Bronchial epithelial cell (primary cell): ENCODE data around the gene ZNF219. TPM values are rescaled to one million over a fixed set of nuclear protein-coding genes. Genes with fewer than 3 reads are reported as not detected.

Experiments
- DNase-seq: peaks from one replicate; pipeline ENCODE4 v3.0.0-alpha.2; 2010; ENCODE audit warnings: low read depth
- FAIRE-seq: peaks from 2 replicates; lab custom pipeline; 2011; peaks lifted over from hg19 to GRCh38; lab: Jason Lieb, UNC
- H3K27me3 ChIP-seq: 2 replicates; pipeline ENCODE4 v1.5.1; 2011; ENCODE audit warnings: low read length; ENCODE audit not compliant: control insufficient read depth, insufficient read depth
- H3K36me3 ChIP-seq: 2 replicates; pipeline ENCODE4 v1.5.1; 2011; ENCODE audit warnings: low read length; ENCODE audit not compliant: control insufficient read depth, insufficient read depth
- H3K4me3 ChIP-seq: 2 replicates; pipeline ENCODE4 v1.5.1; 2011; ENCODE audit warnings: mild to moderate bottlenecking, low read depth, low read length, control low read depth
- total RNA-seq: library from RNA; depleted of rRNA; stranded (reverse); fragments of >200 nt; gene quantifications from 2 replicates; pipeline ENCODE4 v1.2.1, GENCODE V29; 2014
- TF ChIP-seq, protein P1 (sequence below): IDR thresholded peaks from 2 replicates; pipeline ENCODE4 v1.5.1; 2011; ENCODE audit warnings: mild to moderate bottlenecking, moderate library complexity, low read length, control low read depth, inconsistent platforms; ENCODE audit not compliant: insufficient read depth, severe bottlenecking

The ZNF219 gene
- total RNA-seq, 1 donor from 2014 or later = 8.2 TPM

GRCh38 chr14:21084998-21085853 lies 13.2 kb downstream of the ZNF219 start:
- H3K27me3 ChIP-seq = no peaks in the 10 kb centered on the region
- FAIRE-seq (peak; percentile 58), DNase-seq (peak; percentile 74)
- no peak overlapping the region for H3K4me3 ChIP-seq
- TF ChIP-seq, protein P1, sequence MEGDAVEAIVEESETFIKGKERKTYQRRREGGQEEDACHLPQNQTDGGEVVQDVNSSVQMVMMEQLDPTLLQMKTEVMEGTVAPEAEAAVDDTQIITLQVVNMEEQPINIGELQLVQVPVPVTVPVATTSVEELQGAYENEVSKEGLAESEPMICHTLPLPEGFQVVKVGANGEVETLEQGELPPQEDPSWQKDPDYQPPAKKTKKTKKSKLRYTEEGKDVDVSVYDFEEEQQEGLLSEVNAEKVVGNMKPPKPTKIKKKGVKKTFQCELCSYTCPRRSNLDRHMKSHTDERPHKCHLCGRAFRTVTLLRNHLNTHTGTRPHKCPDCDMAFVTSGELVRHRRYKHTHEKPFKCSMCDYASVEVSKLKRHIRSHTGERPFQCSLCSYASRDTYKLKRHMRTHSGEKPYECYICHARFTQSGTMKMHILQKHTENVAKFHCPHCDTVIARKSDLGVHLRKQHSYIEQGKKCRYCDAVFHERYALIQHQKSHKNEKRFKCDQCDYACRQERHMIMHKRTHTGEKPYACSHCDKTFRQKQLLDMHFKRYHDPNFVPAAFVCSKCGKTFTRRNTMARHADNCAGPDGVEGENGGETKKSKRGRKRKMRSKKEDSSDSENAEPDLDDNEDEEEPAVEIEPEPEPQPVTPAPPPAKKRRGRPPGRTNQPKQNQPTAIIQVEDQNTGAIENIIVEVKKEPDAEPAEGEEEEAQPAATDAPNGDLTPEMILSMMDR = no peak
- H3K36me3 ChIP-seq = peaks cover 2% of the 10 kb centered on the region

- TF ChIP-seq, protein P1 = no peak
- H3K27me3 ChIP-seq = no peaks in the 10 kb centered on the region
- no peak for FAIRE-seq
- H3K4me3 ChIP-seq = no peak overlapping the region
- no peak for DNase-seq
- H3K36me3 ChIP-seq = peaks cover 1% of the 10 kb centered on the region
These were observed 14.1 kb downstream of the ZNF219 start for GRCh38 chr14:21084396-21084795.

- Histone ChIP-seq H3K27me3 (no peaks in the 10 kb centered on the region), H3K4me3 (no peak overlapping the region), H3K36me3 (peaks cover 1% of the 10 kb centered on the region)
- DNase-seq (no peak), FAIRE-seq (no peak)
- TF ChIP-seq, protein P1 = no peak
These were observed 14.7 kb downstream of the ZNF219 start for GRCh38 chr14:21083565-21084325.

DNA sequence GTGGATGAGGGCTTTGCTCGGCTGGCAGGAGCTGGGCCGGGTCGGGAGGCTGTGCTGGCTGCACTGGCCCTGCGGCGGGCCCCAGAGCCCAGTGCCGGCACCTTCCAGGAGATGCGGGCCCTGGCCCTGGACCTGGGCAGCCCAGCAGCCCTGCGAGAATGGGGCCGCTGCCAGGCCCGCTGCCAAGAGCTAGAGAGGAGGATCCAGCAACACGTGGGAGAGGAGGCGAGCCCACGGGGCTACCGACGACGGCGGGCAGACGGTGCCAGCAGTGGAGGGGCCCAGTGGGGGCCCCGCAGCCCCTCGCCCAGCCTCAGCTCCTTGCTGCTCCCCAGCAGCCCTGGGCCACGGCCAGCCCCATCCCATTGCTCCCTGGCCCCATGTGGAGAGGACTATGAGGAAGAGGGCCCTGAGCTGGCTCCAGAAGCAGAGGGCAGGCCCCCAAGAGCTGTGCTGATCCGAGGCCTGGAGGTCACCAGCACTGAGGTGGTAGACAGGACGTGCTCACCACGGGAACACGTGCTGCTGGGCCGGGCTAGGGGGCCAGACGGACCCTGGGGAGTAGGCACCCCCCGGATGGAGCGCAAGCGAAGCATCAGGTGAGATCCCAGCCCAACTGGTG lies 16.8 kb downstream of the ZNF219 start:
- Histone ChIP-seq H3K27me3 (no peaks in the 10 kb centered on the region), H3K4me3 (no peak overlapping the region), H3K36me3 (peaks cover 1% of the 10 kb centered on the region)
- TF ChIP-seq, protein P1 = no peak
- FAIRE-seq = no peak
- DNase-seq = no peak

GRCh38 chr14:21078726-21079125 lies 19.7 kb downstream of the ZNF219 start:
- no peak overlapping the region for H3K4me3 ChIP-seq
- peaks cover 1% of the 10 kb centered on the region for H3K36me3 ChIP-seq

More at GRCh38 chr14:21078726-21079125, 19.7 kb downstream of the ZNF219 start:
- DNase-seq (no peak), FAIRE-seq (no peak)
- H3K27me3 ChIP-seq = no peaks in the 10 kb centered on the region
- TF ChIP-seq, protein P1 = no peak
